ENCODE measurements around the gene XPC.

GRCh38 chr3:14129296-14129695, 49.1 kb downstream of the XPC start:
- TF ChIP-seq CTCF (IDR thresholded peaks at IDR 0.05; ENCODE audit: borderline replicate concordance, extremely low read depth, low read length, poor library complexity, severe bottlenecking) (no peak), EZH2 (IDR thresholded peaks at IDR 0.05; ENCODE audit: borderline replicate concordance, low read depth, low read length, severe bottlenecking) (no peak)

Measured in DND-41 (cell line).